Measurements from ENCODE around the gene NPR3. TPM values are rescaled to one million over a fixed set of nuclear protein-coding genes. Genes with fewer than 3 reads are reported as not detected.

The NPR3 gene
- total and polyA plus RNA-seq, 2 of the 8 experiments (the other 6 are each of a cell fraction or from before 2014, with no cell fraction given): not detected

DNA sequence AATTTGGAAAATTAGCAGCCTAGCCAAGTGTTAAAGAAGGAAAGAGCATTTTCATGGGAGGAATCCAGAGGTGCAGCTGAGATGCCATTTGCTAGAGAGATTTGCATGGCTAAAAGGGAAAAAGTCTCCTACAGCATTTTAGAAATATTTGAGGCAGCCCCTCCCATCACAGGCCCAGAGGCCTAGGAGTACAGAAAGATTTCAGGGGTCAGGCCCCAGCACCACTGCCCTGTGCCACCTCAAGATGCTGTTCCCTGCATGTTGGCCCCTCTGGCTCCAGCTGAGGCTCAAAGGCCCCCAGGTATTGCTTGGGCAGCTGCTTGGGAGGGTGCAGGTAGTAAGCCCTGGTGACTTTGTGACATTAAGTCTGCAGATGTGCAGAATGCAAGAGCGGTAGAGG lies 26.9 kb upstream of the NPR3 start:
- no peak overlapping the region for H2BK120ac ChIP-seq (replicated peaks; ENCODE audit: low read depth, low read length)
- H4K8ac ChIP-seq (ENCODE audit: extremely low read depth, insufficient read depth, low read length): no peak overlapping the region
- H3K4ac ChIP-seq (replicated peaks; ENCODE audit: insufficient read length, low read depth, low read length): no peak overlapping the region
- no peaks in the 10 kb centered on the region for H3K36me3 ChIP-seq (ENCODE audit: control insufficient read depth in 2 of 4, insufficient read depth in 4 of 4, low read length in 3 of 4)
- H3K4me2 ChIP-seq (ENCODE audit: insufficient read depth in 1 of 2, low read depth in 2 of 2, low read length in 2 of 2): no peak overlapping the region
- no peak overlapping the region for H3K56ac ChIP-seq (replicated peaks; ENCODE audit: insufficient read length, low read depth, low read length)
- CTCF ChIA-PET (ENCODE audit: partially characterized antibody): no interaction called here
- H3K9me3 ChIP-seq (ENCODE audit: insufficient read depth in 2 of 2, low read depth in 1 of 2, low read length in 1 of 2): peaks cover 18 to 25% of the 10 kb centered on the region in 2 experiments; a peak in 2 of 4 replicates
- H2AK5ac ChIP-seq (ENCODE audit: low read depth, low read length): no peak overlapping the region
- H3K9ac ChIP-seq (replicated peaks in 1 of 4; ENCODE audit: extremely low read depth in 1 of 4, low read depth in 3 of 4, low read length in 3 of 4): no peak overlapping the region
- H3K27me3 ChIP-seq (replicated peaks in 1 of 4; ENCODE audit: control insufficient read depth in 3 of 4, extremely low read depth in 1 of 4, insufficient read depth in 3 of 4, low read length in 3 of 4): no peaks in the 10 kb centered on the region
- no peak overlapping the region for H3K23ac ChIP-seq (ENCODE audit: insufficient read length)
- peaks cover 0 to 2% (median 1%) of the 10 kb centered on the region in 4 experiments; a peak in 2 of 7 replicates for H3K4me1 ChIP-seq (replicated peaks in 1 of 4; ENCODE audit: control insufficient read depth in 3 of 4, insufficient read depth in 4 of 4, low read length in 3 of 4)
- POLR2A ChIA-PET (ENCODE audit: partially characterized antibody): no interaction called here
- H4K5ac ChIP-seq (ENCODE audit: insufficient read length, low read depth, low read length): no peak overlapping the region
- WGBS, 2 experiments (ENCODE audit: extremely low coverage in 1 of 2, insufficient coverage in 1 of 2, insufficient read length in 1 of 2, insufficient replicate concordance in 2 of 2, low coverage in 1 of 2, low lambda C conversion rate in 2 of 2, missing lambda C conversion rate in 1 of 2): 94% methylated on average over 1 of the region's 1 CpG; no CpG with 5 or more reads in 1 of the 2 experiments
- no peak for TF ChIP-seq BCL11A (IDR thresholded peaks at IDR 0.05; ENCODE audit: low read depth in 2 of 2, low read length in 2 of 2)
- TF ChIP-seq GTF2F1 (IDR thresholded peaks at IDR 0.05; ENCODE audit: borderline replicate concordance, low read depth, low read length): no peak
- no peak for TF ChIP-seq CEBPB (IDR thresholded peaks at IDR 0.05; ENCODE audit: low read depth, low read length)
- TF ChIP-seq, protein P1, sequence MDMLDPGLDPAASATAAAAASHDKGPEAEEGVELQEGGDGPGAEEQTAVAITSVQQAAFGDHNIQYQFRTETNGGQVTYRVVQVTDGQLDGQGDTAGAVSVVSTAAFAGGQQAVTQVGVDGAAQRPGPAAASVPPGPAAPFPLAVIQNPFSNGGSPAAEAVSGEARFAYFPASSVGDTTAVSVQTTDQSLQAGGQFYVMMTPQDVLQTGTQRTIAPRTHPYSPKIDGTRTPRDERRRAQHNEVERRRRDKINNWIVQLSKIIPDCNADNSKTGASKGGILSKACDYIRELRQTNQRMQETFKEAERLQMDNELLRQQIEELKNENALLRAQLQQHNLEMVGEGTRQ (IDR thresholded peaks at IDR 0.05; ENCODE audit: low read length): no peak
- H3K4me3 ChIP-seq (ENCODE audit: extremely low read depth in 1 of 4, insufficient read depth in 2 of 4, low read depth in 3 of 4, low read length in 4 of 4): no peak overlapping the region
- H3K79me1 ChIP-seq (ENCODE audit: low read depth, low read length): no peaks in the 10 kb centered on the region; the same call in 1 of the 2 replicates
- H3K18ac ChIP-seq (ENCODE audit: extremely low read depth, low read length): no peak overlapping the region
- no peak overlapping the region for H2BK12ac ChIP-seq (ENCODE audit: low read depth, low read length)
- no peaks in the 10 kb centered on the region; the same call in 1 of the 2 replicates for H3K23me2 ChIP-seq (ENCODE audit: low read depth, low read length)
- no peak overlapping the region for H2BK5ac ChIP-seq (ENCODE audit: low read depth, low read length)
- H4K20me1 ChIP-seq (replicated peaks in 1 of 2; ENCODE audit: control insufficient read depth in 1 of 2, insufficient read depth in 2 of 2, low read length in 2 of 2): no peaks in the 10 kb centered on the region
- no peak overlapping the region for H3K14ac ChIP-seq (ENCODE audit: insufficient read length)
- DNase-seq (ENCODE audit: low read depth in 1 of 2, low spot score in 2 of 2) (no peak), FAIRE-seq (no peak)
- H3K27ac ChIP-seq (ENCODE audit: low read depth, low read length): no peak overlapping the region
- no peak overlapping the region for H2BK20ac ChIP-seq (ENCODE audit: low read length)
- H4K91ac ChIP-seq (replicated peaks; ENCODE audit: insufficient read length, low read length): no peak overlapping the region
- H2BK15ac ChIP-seq (ENCODE audit: low read length): no peak overlapping the region
- no peak overlapping the region for H2AFZ ChIP-seq (ENCODE audit: low read length)
- no peaks in the 10 kb centered on the region for H3K79me2 ChIP-seq (ENCODE audit: control insufficient read depth in 1 of 2, insufficient read depth in 2 of 2, low read length in 2 of 2)

Data from H1 (cell line).